GM23248 (cell line): ENCODE results near the gene SMYD3. TPM values are rescaled to one million over a fixed set of nuclear protein-coding genes. Genes with fewer than 3 reads are reported as not detected.

Experiments used
- DNase-seq: peaks from one replicate; pipeline ENCODE4 v3.0.0-alpha.2; 2015
- H2AFZ ChIP-seq: fragments of 200-600 bp; sonication (generic); 2 replicates; pipeline ENCODE4 v1.6.1; 2016; ENCODE audit warnings: antibody characterized with exemption
- H3F3A ChIP-seq: fragments of 200-600 bp; sonication (generic); 2 replicates; pipeline ENCODE4 v1.6.1; 2016; ENCODE audit warnings: mild to moderate bottlenecking, antibody characterized with exemption, mixed run types; ENCODE audit not compliant: insufficient read depth
- H3K27ac ChIP-seq: fragments of 200-600 bp; sonication (generic); 2 replicates; pipeline ENCODE4 v1.5.1; 2016; ENCODE audit warnings: mild to moderate bottlenecking
- H3K27me3 ChIP-seq: fragments of 200-600 bp; sonication (generic); replicated peaks from 2 replicates; pipeline ENCODE4 v1.6.1; 2016; ENCODE audit warnings: mild to moderate bottlenecking; ENCODE audit not compliant: insufficient read depth
- H3K36me3 ChIP-seq: fragments of 200-600 bp; sonication (generic); 2 replicates; pipeline ENCODE4 v1.6.1; 2016; ENCODE audit warnings: low read depth, mild to moderate bottlenecking
- H3K4me1 ChIP-seq: fragments of 200-600 bp; sonication (generic); 2 replicates; pipeline ENCODE4 v1.6.1; 2016; ENCODE audit warnings: mild to moderate bottlenecking; ENCODE audit not compliant: insufficient read depth
- H3K4me2 ChIP-seq: fragments of 200-600 bp; sonication (generic); one replicate; pipeline ENCODE4 v1.6.1; 2016; ENCODE audit warnings: mild to moderate bottlenecking; ENCODE audit not compliant: unreplicated experiment
- H3K4me3 ChIP-seq: fragments of 200-600 bp; sonication (generic); 2 replicates; pipeline ENCODE4 v1.5.1; 2016; ENCODE audit warnings: mild to moderate bottlenecking
- H3K79me2 ChIP-seq: fragments of 200-600 bp; sonication (generic); 2 replicates; pipeline ENCODE4 v1.6.1; 2016; ENCODE audit warnings: mild to moderate bottlenecking; ENCODE audit not compliant: insufficient read depth
- H3K9ac ChIP-seq: fragments of 200-600 bp; sonication (generic); 2 replicates; pipeline ENCODE4 v1.6.1; 2016; ENCODE audit warnings: mild to moderate bottlenecking
- H3K9me2 ChIP-seq: fragments of 200-600 bp; sonication (generic); 2 replicates; pipeline ENCODE4 v1.6.1; 2016; ENCODE audit warnings: mixed run types, mild to moderate bottlenecking, moderate library complexity; ENCODE audit not compliant: insufficient read depth
- H3K9me3 ChIP-seq: fragments of 200-600 bp; sonication (generic); one replicate; pipeline ENCODE4 v1.6.1; 2017; ENCODE audit warnings: low read depth
- H4K20me1 ChIP-seq: fragments of 200-600 bp; sonication (generic); 2 replicates; pipeline ENCODE4 v1.6.0; 2016; ENCODE audit not compliant: insufficient read depth
- EZH2 ChIP-seq: fragments of 200-600 bp; sonication (generic); IDR thresholded peaks from 2 replicates; pipeline ENCODE4 v1.6.1; 2018; ENCODE audit warnings: antibody characterized with exemption, mild to moderate bottlenecking; ENCODE audit not compliant: insufficient read depth, poor library complexity, severe bottlenecking
- EZH2phosphoT487 ChIP-seq: fragments of 200-600 bp; sonication (generic); IDR thresholded peaks from 2 replicates; pipeline ENCODE4 v1.6.1; 2018; ENCODE audit warnings: antibody characterized with exemption, moderate library complexity, mild to moderate bottlenecking, low read depth; ENCODE audit not compliant: insufficient read depth
- whole genome bisulfite sequencing, 2 experiments: methylation state at CpG; one replicate each; pipeline ENCODE4 v1.1.6; 2015 to 2017; ENCODE audit warnings: low lambda C conversion rate in 2 of 2, low coverage in 1 of 2; ENCODE audit errors: missing lambda C conversion rate in 2 of 2; 5-methylcytosine and 5-hydroxymethylcytosine counted together
- in situ Hi-C: fragments of 300-500 bp; cut with MboI; formaldehyde crosslinking; loops from 2 replicates; pipeline ENCODE4 v1.15.0; 2020
- polyA plus RNA-seq: library from polyadenylated mRNA; unstranded; fragments of >200 nt; fragmentation: Nextera tagmentation; extraction: Ambion mirVana; gene quantifications from 2 replicates; pipeline ENCODE4 v1.2.1, GENCODE V29; 2016
- total RNA-seq: library from RNA; depleted of rRNA; stranded (reverse); fragments of >200 nt; shearing (Covaris generic); gene quantifications from 2 replicates; pipeline ENCODE4 v1.2.3, GENCODE V29; 2014

The SMYD3 gene
- total and polyA plus RNA-seq, 2 experiments from 2014 or later, result 32.1 to 44.8 TPM

GRCh38 chr1:246381452-246381851 lies 125.6 kb downstream of the SMYD3 start:
- WGBS, 2 experiments, result 82 to 89% methylated on average over 5 of the region's 5 CpGs
- Histone ChIP-seq H3K4me1 (peaks cover 11% of the 10 kb centered on the region), H3K4me2 (no peak overlapping the region), H3K4me3 (no peak overlapping the region), H3K9me2 (no peaks in the 10 kb centered on the region), H3K79me2 (peaks cover 13% of the 10 kb centered on the region), H3F3A (no peaks in the 10 kb centered on the region), H3K9me3 (no peaks in the 10 kb centered on the region), H3K27me3 (no peaks in the 10 kb centered on the region), H3K36me3 (no peaks in the 10 kb centered on the region), H3K27ac (no peak overlapping the region), H4K20me1 (no peaks in the 10 kb centered on the region), H3K9ac (no peak overlapping the region), H2AFZ (no peak overlapping the region)
- DNase-seq, result no peak
- in situ Hi-C loops, result no loop called here
- TF ChIP-seq EZH2 (no peak), EZH2phosphoT487 (no peak)

DNA sequence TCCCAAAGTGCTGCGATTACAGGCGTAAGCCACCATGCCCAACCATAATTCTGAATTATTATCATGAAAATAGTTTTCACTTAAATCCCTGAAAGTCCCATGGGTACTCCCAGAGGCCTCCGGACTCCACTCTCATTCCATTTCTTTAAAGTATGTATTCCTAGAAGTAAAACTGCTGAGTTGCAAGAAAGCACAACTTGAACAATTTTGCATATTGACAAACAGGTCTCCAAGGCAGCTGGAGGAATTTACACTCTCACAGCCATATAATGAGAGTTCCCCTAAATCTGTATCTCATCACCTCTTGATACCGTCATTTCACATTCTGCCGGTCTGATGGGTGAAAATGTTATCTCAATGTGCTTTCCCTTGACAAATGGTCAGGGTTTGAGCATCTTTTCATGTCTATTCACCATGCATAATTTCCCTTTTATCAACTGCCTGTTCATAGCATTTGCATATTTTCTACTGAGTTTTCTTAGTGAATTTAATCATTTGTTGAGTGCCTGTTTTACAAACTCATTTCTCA lies 129.4 kb downstream of the SMYD3 start:
- in situ Hi-C loops, result no loop called here
- Histone ChIP-seq H3K4me1 (no peaks in the 10 kb centered on the region; the same call in 1 of the 2 replicates), H3K9me2 (no peaks in the 10 kb centered on the region), H3K4me2 (no peak overlapping the region), H3K4me3 (no peak overlapping the region), H3K9ac (no peak overlapping the region), H3K27me3 (no peaks in the 10 kb centered on the region), H4K20me1 (no peaks in the 10 kb centered on the region), H3K79me2 (peaks cover 7% of the 10 kb centered on the region), H3F3A (no peaks in the 10 kb centered on the region), H3K27ac (no peak overlapping the region), H2AFZ (no peak overlapping the region), H3K36me3 (no peaks in the 10 kb centered on the region), H3K9me3 (no peaks in the 10 kb centered on the region)
- DNase-seq, result no peak
- WGBS, 2 experiments, result 97 to 100% methylated on average over 5 of the region's 5 CpGs
- TF ChIP-seq EZH2phosphoT487 (no peak), EZH2 (no peak)

GRCh38 chr1:246373828-246374569 lies 133.1 kb downstream of the SMYD3 start:
- no peak for TF ChIP-seq EZH2phosphoT487
- TF ChIP-seq EZH2, result no peak
- no peak overlapping the region for H3K4me3 ChIP-seq
- no peaks in the 10 kb centered on the region for H3K36me3 ChIP-seq
- no peaks in the 10 kb centered on the region for H3F3A ChIP-seq
- no peaks in the 10 kb centered on the region for H3K9me2 ChIP-seq
- DNase-seq, result no peak
- in situ Hi-C loops, result no loop called here
- no peak overlapping the region for H3K27ac ChIP-seq
- no peak overlapping the region for H3K4me2 ChIP-seq
- H4K20me1 ChIP-seq, result no peaks in the 10 kb centered on the region
- no peaks in the 10 kb centered on the region for H3K9me3 ChIP-seq
- H2AFZ ChIP-seq, result no peak overlapping the region
- no peaks in the 10 kb centered on the region for H3K4me1 ChIP-seq
- no peaks in the 10 kb centered on the region for H3K27me3 ChIP-seq
- no peaks in the 10 kb centered on the region for H3K79me2 ChIP-seq
- no peak overlapping the region for H3K9ac ChIP-seq
- 95 to 97% methylated on average over 6 of the region's 6 CpGs for WGBS, 2 experiments

- 89 to 95% methylated on average over 6 of the region's 6 CpGs for WGBS, 2 experiments
- H2AFZ ChIP-seq, result no peak overlapping the region
- H3K27me3 ChIP-seq, result no peaks in the 10 kb centered on the region
- no peak overlapping the region for H3K9ac ChIP-seq
- no peaks in the 10 kb centered on the region for H3F3A ChIP-seq
- no peaks in the 10 kb centered on the region for H3K36me3 ChIP-seq
- H3K4me1 ChIP-seq, result no peaks in the 10 kb centered on the region
- no peaks in the 10 kb centered on the region for H3K79me2 ChIP-seq
- no peaks in the 10 kb centered on the region for H3K9me2 ChIP-seq
- no peaks in the 10 kb centered on the region for H3K9me3 ChIP-seq
- H4K20me1 ChIP-seq, result no peaks in the 10 kb centered on the region
- no peak overlapping the region for H3K4me2 ChIP-seq
- no peak overlapping the region for H3K27ac ChIP-seq
- in situ Hi-C loops, result no loop called here
- H3K4me3 ChIP-seq, result no peak overlapping the region
- TF ChIP-seq EZH2phosphoT487 (no peak), EZH2 (no peak)
- no peak for DNase-seq
These were observed 134.5 kb downstream of the SMYD3 start for GRCh38 chr1:246372559-246372958.
